ENCODE results near the gene ZNF628.

Gene ZNF628

GRCh38 chr19:55451163-55451964, 25.1 kb upstream of the ZNF628 start:
- DNase-seq, result no peak

GRCh38 chr19:55451965-55452748, 24.3 kb upstream of the ZNF628 start:
- no peak for DNase-seq

GRCh38 chr19:55452749-55453346, 23.6 kb upstream of the ZNF628 start:
- DNase-seq, result no peak

- no peak for DNase-seq
Measured at GRCh38 chr19:55453511-55454260, 22.7 kb upstream of the ZNF628 start.

GRCh38 chr19:55454787-55455243, 21.6 kb upstream of the ZNF628 start:
- DNase-seq, result peak; percentile 26

- DNase-seq, result no peak
Measured at GRCh38 chr19:55455576-55456235, 20.7 kb upstream of the ZNF628 start.

GRCh38 chr19:55456347-55456746, 20.1 kb upstream of the ZNF628 start:
- DNase-seq, result no peak

GRCh38 chr19:55457683-55458457, 18.5 kb upstream of the ZNF628 start:
- DNase-seq, result no peak

- no peak for DNase-seq
Measured at GRCh38 chr19:55459551-55459949, 16.9 kb upstream of the ZNF628 start.

GRCh38 chr19:55459950-55460657, 16.3 kb upstream of the ZNF628 start:
- DNase-seq, result no peak

- no peak for DNase-seq
Measured at GRCh38 chr19:55460670-55461258, 15.7 kb upstream of the ZNF628 start.

- DNase-seq, result peak; percentile 100
Measured at GRCh38 chr19:55461259-55461973, 15.0 kb upstream of the ZNF628 start, which contains the start of gene ISOC2. Gene ISOC2, minus strand, starts transcription at chr19:55461642. Its CDS starts 5,156 bp downstream, at chr19:55456486.

- no peak for DNase-seq
Measured at GRCh38 chr19:55461974-55462626, 14.3 kb upstream of the ZNF628 start.

GRCh38 chr19:55462722-55463121, 13.7 kb upstream of the ZNF628 start:
- DNase-seq, result no peak

- DNase-seq, result no peak
Measured at GRCh38 chr19:55463583-55464031, 12.8 kb upstream of the ZNF628 start.

- no peak for DNase-seq
Measured at GRCh38 chr19:55464039-55464661, 12.3 kb upstream of the ZNF628 start.

GRCh38 chr19:55464662-55465054, 11.8 kb upstream of the ZNF628 start, which contains the start of gene C19orf85:
Gene C19orf85, minus strand, starts transcription at chr19:55464751. Its CDS starts 197 bp downstream, at chr19:55464554.
- no peak for DNase-seq

Measured in activated effector memory CD4-positive, alpha-beta T cell treated with Interleukin-2 at 50 U/mL for 16 hours (primary cell).